GM18870 (cell line): Measurements from ENCODE around the gene HOATZ.

Source experiments
- ATAC-seq: cut with Tn5 transposase; IDR thresholded peaks from one replicate; pipeline ENCODE4 v1.9.1; 2021; ENCODE audit warnings: moderate library complexity; ENCODE audit not compliant: unreplicated experiment

HOATZ gene

DNA sequence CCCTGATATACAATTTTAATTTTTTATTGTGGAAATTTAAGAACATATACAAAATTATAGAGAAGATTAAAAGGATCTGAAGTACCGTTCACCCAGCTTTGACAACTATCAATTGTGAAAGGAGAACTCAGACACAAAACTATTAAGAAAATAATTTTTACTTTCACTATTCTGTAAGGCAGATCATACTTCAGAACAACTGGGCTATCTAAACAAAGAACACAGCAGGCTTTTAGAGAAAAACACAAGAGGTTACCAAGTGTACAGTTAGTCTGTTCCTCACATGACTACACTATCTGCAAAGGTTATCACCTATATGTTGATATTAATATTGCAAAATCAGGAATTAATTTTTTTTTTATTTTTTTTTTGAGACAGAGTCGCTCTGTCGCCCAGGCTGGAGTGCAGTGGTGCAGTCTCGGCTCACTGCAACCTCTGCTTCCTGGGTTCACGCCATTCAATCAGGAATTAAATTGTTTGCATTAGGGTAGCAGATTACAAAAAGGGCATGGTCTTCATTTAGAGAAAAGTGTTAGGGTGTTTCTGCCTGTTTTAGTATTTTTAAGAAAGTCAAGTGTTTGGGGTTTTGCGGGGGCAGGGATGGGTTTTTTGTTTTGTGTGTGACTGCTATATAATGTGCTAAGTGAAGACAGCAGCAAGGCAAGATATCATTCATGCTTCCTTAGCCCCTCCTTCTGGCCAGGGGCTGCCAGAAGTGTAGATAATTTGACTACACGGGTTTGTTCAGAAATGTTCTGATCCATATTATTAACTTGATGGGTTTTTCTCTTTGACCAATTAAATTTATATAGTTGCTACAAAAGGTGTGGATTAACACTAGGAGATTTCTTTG, 60.0 kb downstream of the HOATZ start:
- ATAC-seq: no peak

GRCh38 chr11:111575740-111576139, 61.2 kb downstream of the HOATZ start:
- no peak for ATAC-seq

GRCh38 chr11:111577821-111578220, 63.2 kb downstream of the HOATZ start:
- ATAC-seq: no peak

DNA sequence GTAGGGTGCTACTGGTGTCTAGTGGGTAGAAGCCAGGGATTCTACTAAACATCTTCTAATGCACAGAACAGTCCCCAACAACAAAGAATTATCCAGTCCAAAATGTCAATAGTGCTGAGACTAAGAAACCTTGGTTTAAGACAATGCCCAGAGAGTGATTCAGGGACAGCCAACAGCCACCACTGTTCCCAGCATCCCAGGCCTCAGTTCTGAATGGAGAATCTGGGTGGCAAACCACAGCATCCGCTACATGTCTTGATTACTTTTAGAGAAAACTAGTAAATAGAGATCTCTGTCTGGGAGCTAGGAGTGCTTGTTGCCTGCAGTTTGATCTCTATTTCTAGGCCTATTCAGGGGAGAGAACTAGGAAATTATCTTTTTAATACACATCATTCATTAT, 66.8 kb downstream of the HOATZ start:
- ATAC-seq: no peak

- ATAC-seq: no peak
Measured at GRCh38 chr11:111582163-111582562, 67.6 kb downstream of the HOATZ start.

- ATAC-seq: no peak
Measured at GRCh38 chr11:111582881-111583280, 68.3 kb downstream of the HOATZ start.

- no peak for ATAC-seq
Measured at GRCh38 chr11:111585371-111585770, 70.8 kb downstream of the HOATZ start.

GRCh38 chr11:111586388-111586831, 71.8 kb downstream of the HOATZ start:
- no peak for ATAC-seq
